Keratinocyte (primary cell): ENCODE results near the gene RABGGTA. TPM values are rescaled to one million over a fixed set of nuclear protein-coding genes. Genes with fewer than 3 reads are reported as not detected.

Source experiments
- DNase-seq: peaks from one replicate; pipeline ENCODE4 v3.0.0-alpha.2; 2011; ENCODE audit warnings: low read depth, missing footprints, low spot score
- FAIRE-seq: peaks from 2 replicates; lab custom pipeline; 2011; peaks lifted over from hg19 to GRCh38; lab: Jason Lieb, UNC
- H2AFZ ChIP-seq: 2 replicates; pipeline ENCODE4 v1.6.0; 2012; ENCODE audit warnings: low read length, control low read depth, inconsistent platforms; ENCODE audit not compliant: control insufficient read depth
- H3K27ac ChIP-seq: 2 replicates; pipeline ENCODE4 v1.5.1; 2011; ENCODE audit warnings: low read length; ENCODE audit not compliant: control insufficient read depth, insufficient read depth
- H3K27me3 ChIP-seq: 3 replicates; pipeline ENCODE4 v1.6.0; 2011; ENCODE audit warnings: low read length; ENCODE audit not compliant: control insufficient read depth, insufficient read depth; ENCODE audit errors: extremely low read depth
- H3K36me3 ChIP-seq, 2 experiments: 2 replicates in 1 of 2; 3 replicates in 1 of 2; pipeline ENCODE4 v1.5.1; 2011; ENCODE audit warnings: low read length in 2 of 2, mild to moderate bottlenecking in 1 of 2; ENCODE audit not compliant: control insufficient read depth in 2 of 2, insufficient read depth in 2 of 2; ENCODE audit errors: extremely low read depth in 1 of 2
- H3K4me1 ChIP-seq: 3 replicates; pipeline ENCODE4 v1.5.1; 2011; ENCODE audit warnings: low read length; ENCODE audit not compliant: control insufficient read depth, insufficient read depth; ENCODE audit errors: extremely low read depth
- H3K4me2 ChIP-seq: 3 replicates; pipeline ENCODE4 v1.6.0; 2011; ENCODE audit warnings: low read depth, low read length; ENCODE audit not compliant: control insufficient read depth, insufficient read depth; ENCODE audit errors: extremely low read depth
- H3K4me3 ChIP-seq, 3 experiments: fragments of 200-600 bp in 1 of 3; sonication (generic) in 1 of 3; 2 replicates in 2 of 3; 3 replicates in 1 of 3; pipeline ENCODE4 v1.5.1; 2011 to 2016; ENCODE audit warnings: low read length in 3 of 3, mild to moderate bottlenecking in 3 of 3, control low read depth in 2 of 3, inconsistent platforms in 1 of 3, low read depth in 1 of 3, mixed read lengths in 1 of 3, mixed run types in 1 of 3, moderate library complexity in 1 of 3; ENCODE audit not compliant: control insufficient read depth in 2 of 3, insufficient read depth in 2 of 3; ENCODE audit errors: extremely low read depth in 1 of 3
- H3K79me2 ChIP-seq: 2 replicates; pipeline ENCODE4 v1.6.0; 2012; ENCODE audit warnings: low read length; ENCODE audit not compliant: control insufficient read depth, insufficient read depth
- H3K9ac ChIP-seq: 3 replicates; pipeline ENCODE4 v1.6.0; 2011; ENCODE audit warnings: low read length; ENCODE audit not compliant: control insufficient read depth, insufficient read depth; ENCODE audit errors: extremely low read depth
- H3K9me1 ChIP-seq: 3 replicates; pipeline ENCODE4 v1.6.0; 2011; ENCODE audit warnings: low read length; ENCODE audit not compliant: control insufficient read depth, insufficient read depth; ENCODE audit errors: extremely low read depth
- H3K9me3 ChIP-seq: 2 replicates; pipeline ENCODE4 v1.5.1; 2012; ENCODE audit warnings: low read depth, low read length; ENCODE audit not compliant: control insufficient read depth
- H4K20me1 ChIP-seq: 3 replicates; pipeline ENCODE4 v1.6.0; 2011; ENCODE audit warnings: low read length; ENCODE audit not compliant: control insufficient read depth, insufficient read depth; ENCODE audit errors: extremely low read depth
- CTCF ChIP-seq, 3 experiments: IDR thresholded peaks in 1 of 3; conservative IDR thresholded peaks in 1 of 3; optimal IDR thresholded peaks in 1 of 3; 2 replicates in 2 of 3; 3 replicates in 1 of 3; pipeline versions ENCODE3 to v1.5.1; 2011; ENCODE audit warnings: low read length in 3 of 3, mild to moderate bottlenecking in 3 of 3, moderate library complexity in 2 of 3, control low read depth in 1 of 3, inconsistent platforms in 1 of 3; ENCODE audit not compliant: insufficient read depth in 2 of 3; ENCODE audit errors: extremely low read depth in 1 of 3
- EZH2 ChIP-seq: IDR thresholded peaks from one replicate; pipeline ENCODE4 v1.6.1; 2012; ENCODE audit warnings: inconsistent platforms, mild to moderate bottlenecking, low read length, moderate library complexity
- dilution Hi-C: fragments of 300-500 bp; cut with MboI; formaldehyde crosslinking; loops from one replicate; pipeline ENCODE4 v1.7.0; 2020; ENCODE audit warnings: low sequenced_read_pairs; ENCODE audit not compliant: extremely low pct_ligation_motif_present
- polyA plus RNA-seq, 5 experiments: library from polyadenylated mRNA; depleted of rRNA in 3 of 5; stranded (reverse) in 3 of 5; stranded (forward) in 1 of 5; unstranded in 1 of 5; fragments of >200 nt; gene quantifications; 1 replicate in 1 of 5; 2 replicates in 3 of 5; 3 replicates in 1 of 5; pipeline versions ENCODE4 v1.2.1 to v1.2.3, GENCODE V29; 2011 to 2012; ENCODE audit warnings: missing spikeins in 2 of 5, low read depth in 1 of 5, low replicate concordance in 1 of 5

Gene RABGGTA
- polyA plus RNA-seq, 1 donor (not counting 4 experiments of a cell fraction or from before 2014, with no cell fraction given), result 29.0 TPM

GRCh38 chr14:24277071-24277470, 5.7 kb upstream of the RABGGTA start:
- Histone ChIP-seq H3K4me1 (peaks cover 43% of the 10 kb centered on the region), H3K9me3 (no peaks in the 10 kb centered on the region), H3K79me2 (no peaks in the 10 kb centered on the region), H3K4me3 (no peak overlapping the region), H3K36me3 (no peaks in the 10 kb centered on the region), H3K27me3 (no peaks in the 10 kb centered on the region), H3K9ac (no peak overlapping the region), H3K27ac (no peak overlapping the region), H3K4me2 (no peak overlapping the region), H2AFZ (no peak overlapping the region), H4K20me1 (no peaks in the 10 kb centered on the region), H3K9me1 (no peaks in the 10 kb centered on the region)
- FAIRE-seq (no peak), DNase-seq (no peak)
- dilution Hi-C loops, result no loop called here
- TF ChIP-seq EZH2, result no peak

- Histone ChIP-seq H3K79me2 (peaks cover 3% of the 10 kb centered on the region), H3K4me3 (peak overlapping the region in 2 of 3 experiments; percentile 34 to 47), H3K4me1 (peaks cover 48% of the 10 kb centered on the region), H3K27ac (peak overlapping the region; percentile 97), H3K9me3 (no peaks in the 10 kb centered on the region), H2AFZ (peak overlapping the region; percentile 51), H3K4me2 (peak overlapping the region; percentile 78), H3K27me3 (no peaks in the 10 kb centered on the region), H3K36me3 (peaks cover 2 to 6% of the 10 kb centered on the region in 2 experiments), H3K9me1 (no peaks in the 10 kb centered on the region), H3K9ac (peak overlapping the region; percentile 66), H4K20me1 (no peaks in the 10 kb centered on the region)
- DNase-seq, result peak; percentile 95
- FAIRE-seq, result peak; percentile 90
- TF ChIP-seq EZH2 (no peak), CTCF (optimal IDR thresholded peaks at IDR 0.05 in 1 of 3, IDR thresholded peaks at IDR 0.05 in 1 of 3, conservative IDR thresholded peaks at IDR 0.05 in 1 of 3; ENCODE audit: extremely low read depth in 1 of 3, insufficient read depth in 2 of 3, low read length in 3 of 3) (no peak)
- dilution Hi-C loops, result no loop called here
These were observed 2.7 kb upstream of the RABGGTA start for GRCh38 chr14:24274101-24274543.
